GM19025 (cell line): ENCODE measurements around the gene PUS10.
"Not testable (repeated sequence)": the region's sequence is repeated elsewhere in the genome, so short reads cannot be mapped to it uniquely, and the experiment has no call there.

Experiments
- ATAC-seq: cut with Tn5 transposase; IDR thresholded peaks from one replicate; pipeline ENCODE4 v1.9.1; 2021; ENCODE audit warnings: mild to moderate bottlenecking, low read depth, moderate library complexity; ENCODE audit not compliant: unreplicated experiment

The PUS10 gene

GRCh38 chr2:61014763-61015162, 3.3 kb downstream of the PUS10 start:
- ATAC-seq, result no peak

GRCh38 chr2:61013382-61013781, 4.7 kb downstream of the PUS10 start:
- no peak for ATAC-seq

- not testable (repeated sequence) for ATAC-seq
These were observed 5.8 kb downstream of the PUS10 start for GRCh38 chr2:61012303-61012702.

- ATAC-seq, result no peak
These were observed 6.4 kb downstream of the PUS10 start for GRCh38 chr2:61011678-61012077.

- ATAC-seq, result no peak
These were observed 8.7 kb downstream of the PUS10 start for GRCh38 chr2:61009355-61009754.

- ATAC-seq, result no peak
These were observed 11.5 kb downstream of the PUS10 start for GRCh38 chr2:61006486-61007105.

- no peak for ATAC-seq
These were observed 12.3 kb downstream of the PUS10 start for GRCh38 chr2:61005736-61006135.

- no peak for ATAC-seq
These were observed 19.2 kb downstream of the PUS10 start for GRCh38 chr2:60998628-60999545.

GRCh38 chr2:60994131-60994530, 23.9 kb downstream of the PUS10 start:
- no peak for ATAC-seq

GRCh38 chr2:60992985-60993392, 25.1 kb downstream of the PUS10 start:
- peak; percentile 97 for ATAC-seq

GRCh38 chr2:60991644-60992043, 26.4 kb downstream of the PUS10 start:
- no peak for ATAC-seq

- no peak for ATAC-seq
These were observed 28.8 kb downstream of the PUS10 start for GRCh38 chr2:60989259-60989658.

- ATAC-seq, result not testable (repeated sequence)
These were observed 30.4 kb downstream of the PUS10 start for GRCh38 chr2:60987656-60988055.

- ATAC-seq, result no peak
These were observed 31.0 kb downstream of the PUS10 start for GRCh38 chr2:60987041-60987440.

GRCh38 chr2:60984720-60985119, 33.3 kb downstream of the PUS10 start:
- no peak for ATAC-seq

GRCh38 chr2:60982066-60982465, 36.0 kb downstream of the PUS10 start:
- ATAC-seq, result not testable (repeated sequence)

- no peak for ATAC-seq
These were observed 37.8 kb downstream of the PUS10 start for GRCh38 chr2:60980071-60980815.

GRCh38 chr2:60979231-60979630, 38.8 kb downstream of the PUS10 start:
- no peak for ATAC-seq

- ATAC-seq, result no peak
These were observed 40.5 kb downstream of the PUS10 start for GRCh38 chr2:60977562-60977895.

- no peak for ATAC-seq
These were observed 41.0 kb downstream of the PUS10 start for GRCh38 chr2:60976875-60977561.
